SK-N-SH treated with all-trans-retinoic acid at 6 μM for 48 hours (cell line): ENCODE results near the gene BSN.

Experiments
- ATAC-seq: fragments of 200-7000 bp; cut with Tn5 transposase; 3 replicates; pipeline ENCODE4 v1.9.1; 2020; ENCODE audit warnings: mild to moderate bottlenecking, moderate library complexity
- ARNTL ChIP-seq: fragments of 450-650 bp; formaldehyde crosslinking; IDR thresholded peaks from 2 replicates; pipeline ENCODE4 v1.5.0; 2020; ENCODE audit warnings: low read depth, mild to moderate bottlenecking, moderate library complexity, borderline replicate concordance
- BACH2 ChIP-seq: fragments of 250-450 bp; sonication (Bioruptor Pico); IDR thresholded peaks from 2 replicates; pipeline ENCODE4 v1.9.0; 2021; ENCODE audit warnings: mild to moderate bottlenecking, borderline replicate concordance
- CSDC2 ChIP-seq: fragments of 250-450 bp; sonication (Bioruptor Pico); IDR thresholded peaks from 2 replicates; pipeline ENCODE4 v1.5.0; 2020; ENCODE audit warnings: mild to moderate bottlenecking, moderate library complexity
- ESRRG ChIP-seq: fragments of 250-450 bp; sonication (Bioruptor Pico); IDR thresholded peaks from 2 replicates; pipeline ENCODE4 v1.6.1; 2021; ENCODE audit warnings: mild to moderate bottlenecking
- ISL1 ChIP-seq: fragments of 250-450 bp; sonication (Bioruptor Pico); IDR thresholded peaks from 2 replicates; pipeline ENCODE4 v2.1.2; 2022; ENCODE audit warnings: mild to moderate bottlenecking, moderate library complexity
- OSR1 ChIP-seq: fragments of 250-450 bp; sonication (Bioruptor Pico); IDR thresholded peaks from 2 replicates; pipeline ENCODE4 v1.8.0; 2022; ENCODE audit warnings: moderate library complexity, mild to moderate bottlenecking, inconsistent platforms
- RARB ChIP-seq: fragments of 250-450 bp; sonication (Bioruptor Pico); IDR thresholded peaks from 2 replicates; pipeline ENCODE4 v1.8.0; 2021; ENCODE audit warnings: mild to moderate bottlenecking, moderate library complexity
- SNAI2 ChIP-seq: fragments of 250-450 bp; sonication (Bioruptor Pico); IDR thresholded peaks from 2 replicates; pipeline ENCODE4 v1.5.0; 2020; ENCODE audit warnings: mild to moderate bottlenecking, moderate library complexity
- TCF4 ChIP-seq: fragments of 250-450 bp; sonication (Bioruptor Pico); IDR thresholded peaks from 2 replicates; pipeline ENCODE4 v1.8.0; 2021; ENCODE audit warnings: mild to moderate bottlenecking, moderate library complexity, borderline replicate concordance
- TOX ChIP-seq: fragments of 250-450 bp; sonication (Bioruptor Pico); IDR thresholded peaks from 2 replicates; pipeline ENCODE4 v1.8.0; 2021; ENCODE audit warnings: mild to moderate bottlenecking, moderate library complexity, borderline replicate concordance
- ZC3H10 ChIP-seq: fragments of 250-450 bp; sonication (Bioruptor Pico); IDR thresholded peaks from 2 replicates; pipeline ENCODE4 v1.5.1; 2021; ENCODE audit warnings: mild to moderate bottlenecking, moderate library complexity
- ZFP3 ChIP-seq: fragments of 250-450 bp; sonication (Bioruptor Pico); IDR thresholded peaks from 2 replicates; pipeline ENCODE4 v1.5.0; 2020; ENCODE audit warnings: mild to moderate bottlenecking, moderate library complexity
- ZFP30 ChIP-seq: fragments of 450-650 bp; formaldehyde crosslinking; IDR thresholded peaks from 2 replicates; pipeline ENCODE4 v1.5.0; 2022; ENCODE audit warnings: mild to moderate bottlenecking, moderate library complexity
- ZNF565 ChIP-seq: fragments of 450-650 bp; formaldehyde crosslinking; conservative IDR thresholded peaks from 2 replicates; pipeline ENCODE4 v1.5.0; 2020; ENCODE audit warnings: low read depth, mild to moderate bottlenecking, moderate library complexity
- ZNF70 ChIP-seq: fragments of 450-650 bp; formaldehyde crosslinking; IDR thresholded peaks from 2 replicates; pipeline ENCODE4 v1.5.0; 2020; ENCODE audit warnings: mild to moderate bottlenecking, moderate library complexity
- TF ChIP-seq, protein P1 (sequence below): fragments of 250-450 bp; sonication (Bioruptor Pico); IDR thresholded peaks from 2 replicates; pipeline ENCODE4 v1.8.0; 2020; ENCODE audit warnings: mild to moderate bottlenecking, moderate library complexity, borderline replicate concordance
- TF ChIP-seq, protein P2 (sequence below): fragments of 250-450 bp; sonication (Bioruptor Pico); IDR thresholded peaks from 2 replicates; pipeline ENCODE4 v1.8.0; 2021; ENCODE audit warnings: low read depth, mild to moderate bottlenecking, moderate library complexity, borderline replicate concordance
- TF ChIP-seq, protein P3 (sequence below): fragments of 250-450 bp; sonication (Bioruptor Pico); IDR thresholded peaks from 2 replicates; pipeline ENCODE4 v1.5.1; 2020; ENCODE audit warnings: low read depth, mild to moderate bottlenecking, moderate library complexity

BSN gene

DNA sequence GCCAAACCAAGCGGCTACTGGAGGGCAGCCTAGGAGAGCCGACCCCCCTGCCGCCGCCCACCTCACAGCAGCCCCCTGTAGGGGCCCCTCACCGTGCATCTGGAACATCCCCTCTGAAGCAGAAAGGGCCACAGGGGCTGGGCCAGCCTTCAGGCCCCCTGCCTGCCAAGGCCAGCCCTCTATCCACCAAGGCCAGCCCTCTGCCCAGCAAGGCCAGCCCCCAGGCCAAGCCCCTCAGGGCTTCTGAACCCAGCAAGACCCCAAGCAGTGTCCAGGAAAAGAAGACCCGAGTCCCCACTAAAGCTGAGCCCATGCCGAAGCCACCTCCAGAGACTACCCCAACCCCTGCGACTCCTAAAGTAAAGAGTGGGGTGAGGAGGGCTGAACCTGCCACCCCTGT lies 96.4 kb downstream of the BSN start:
- TF ChIP-seq TOX (CRISPR knock-in tag) (no peak), SNAI2 (CRISPR knock-in tag) (no peak), ZC3H10 (CRISPR knock-in tag) (no peak), ZFP30 (no peak), OSR1 (CRISPR knock-in tag) (no peak), ISL1 (no peak)
- TF ChIP-seq, protein P1, sequence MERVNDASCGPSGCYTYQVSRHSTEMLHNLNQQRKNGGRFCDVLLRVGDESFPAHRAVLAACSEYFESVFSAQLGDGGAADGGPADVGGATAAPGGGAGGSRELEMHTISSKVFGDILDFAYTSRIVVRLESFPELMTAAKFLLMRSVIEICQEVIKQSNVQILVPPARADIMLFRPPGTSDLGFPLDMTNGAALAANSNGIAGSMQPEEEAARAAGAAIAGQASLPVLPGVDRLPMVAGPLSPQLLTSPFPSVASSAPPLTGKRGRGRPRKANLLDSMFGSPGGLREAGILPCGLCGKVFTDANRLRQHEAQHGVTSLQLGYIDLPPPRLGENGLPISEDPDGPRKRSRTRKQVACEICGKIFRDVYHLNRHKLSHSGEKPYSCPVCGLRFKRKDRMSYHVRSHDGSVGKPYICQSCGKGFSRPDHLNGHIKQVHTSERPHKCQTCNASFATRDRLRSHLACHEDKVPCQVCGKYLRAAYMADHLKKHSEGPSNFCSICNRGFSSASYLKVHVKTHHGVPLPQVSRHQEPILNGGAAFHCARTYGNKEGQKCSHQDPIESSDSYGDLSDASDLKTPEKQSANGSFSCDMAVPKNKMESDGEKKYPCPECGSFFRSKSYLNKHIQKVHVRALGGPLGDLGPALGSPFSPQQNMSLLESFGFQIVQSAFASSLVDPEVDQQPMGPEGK (CRISPR knock-in tag): no peak
- TF ChIP-seq, protein P2, sequence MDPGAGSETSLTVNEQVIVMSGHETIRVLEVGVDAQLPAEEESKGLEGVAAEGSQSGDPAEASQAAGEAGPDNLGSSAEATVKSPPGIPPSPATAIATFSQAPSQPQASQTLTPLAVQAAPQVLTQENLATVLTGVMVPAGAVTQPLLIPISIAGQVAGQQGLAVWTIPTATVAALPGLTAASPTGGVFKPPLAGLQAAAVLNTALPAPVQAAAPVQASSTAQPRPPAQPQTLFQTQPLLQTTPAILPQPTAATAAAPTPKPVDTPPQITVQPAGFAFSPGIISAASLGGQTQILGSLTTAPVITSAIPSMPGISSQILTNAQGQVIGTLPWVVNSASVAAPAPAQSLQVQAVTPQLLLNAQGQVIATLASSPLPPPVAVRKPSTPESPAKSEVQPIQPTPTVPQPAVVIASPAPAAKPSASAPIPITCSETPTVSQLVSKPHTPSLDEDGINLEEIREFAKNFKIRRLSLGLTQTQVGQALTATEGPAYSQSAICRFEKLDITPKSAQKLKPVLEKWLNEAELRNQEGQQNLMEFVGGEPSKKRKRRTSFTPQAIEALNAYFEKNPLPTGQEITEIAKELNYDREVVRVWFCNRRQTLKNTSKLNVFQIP: no peak
- TF ChIP-seq, protein P3, sequence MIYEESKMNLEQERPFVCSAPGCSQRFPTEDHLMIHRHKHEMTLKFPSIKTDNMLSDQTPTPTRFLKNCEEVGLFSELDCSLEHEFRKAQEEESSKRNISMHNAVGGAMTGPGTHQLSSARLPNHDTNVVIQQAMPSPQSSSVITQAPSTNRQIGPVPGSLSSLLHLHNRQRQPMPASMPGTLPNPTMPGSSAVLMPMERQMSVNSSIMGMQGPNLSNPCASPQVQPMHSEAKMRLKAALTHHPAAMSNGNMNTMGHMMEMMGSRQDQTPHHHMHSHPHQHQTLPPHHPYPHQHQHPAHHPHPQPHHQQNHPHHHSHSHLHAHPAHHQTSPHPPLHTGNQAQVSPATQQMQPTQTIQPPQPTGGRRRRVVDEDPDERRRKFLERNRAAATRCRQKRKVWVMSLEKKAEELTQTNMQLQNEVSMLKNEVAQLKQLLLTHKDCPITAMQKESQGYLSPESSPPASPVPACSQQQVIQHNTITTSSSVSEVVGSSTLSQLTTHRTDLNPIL: no peak
- no peak for ATAC-seq

DNA sequence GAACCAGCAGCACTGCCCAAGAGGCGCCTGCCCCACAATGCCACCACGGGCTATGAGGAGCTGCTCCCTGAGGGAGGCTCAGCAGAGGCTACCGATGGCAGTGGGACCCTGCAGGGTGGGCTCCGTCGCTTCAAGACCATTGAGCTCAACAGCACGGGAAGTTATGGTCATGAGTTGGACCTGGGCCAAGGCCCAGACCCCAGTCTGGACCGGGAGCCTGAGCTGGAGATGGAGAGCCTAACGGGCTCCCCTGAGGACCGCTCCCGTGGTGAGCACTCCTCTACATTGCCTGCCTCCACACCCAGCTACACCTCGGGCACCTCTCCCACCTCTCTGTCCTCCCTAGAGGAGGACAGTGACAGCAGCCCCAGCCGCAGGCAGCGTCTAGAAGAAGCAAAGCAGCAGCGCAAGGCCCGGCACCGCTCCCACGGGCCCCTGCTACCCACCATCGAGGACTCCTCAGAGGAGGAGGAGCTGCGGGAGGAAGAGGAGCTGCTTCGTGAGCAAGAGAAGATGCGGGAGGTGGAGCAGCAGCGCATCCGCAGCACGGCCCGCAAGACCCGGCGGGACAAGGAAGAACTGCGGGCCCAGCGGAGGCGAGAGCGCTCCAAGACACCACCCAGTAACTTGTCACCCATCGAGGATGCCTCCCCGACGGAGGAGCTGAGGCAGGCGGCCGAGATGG lies 98.1 kb downstream of the BSN start:
- ATAC-seq: no peak
- TF ChIP-seq ARNTL (no peak), ZFP30 (no peak), ZNF565 (no peak)
- TF ChIP-seq, protein P3: no peak
- TF ChIP-seq, protein P2: no peak

DNA sequence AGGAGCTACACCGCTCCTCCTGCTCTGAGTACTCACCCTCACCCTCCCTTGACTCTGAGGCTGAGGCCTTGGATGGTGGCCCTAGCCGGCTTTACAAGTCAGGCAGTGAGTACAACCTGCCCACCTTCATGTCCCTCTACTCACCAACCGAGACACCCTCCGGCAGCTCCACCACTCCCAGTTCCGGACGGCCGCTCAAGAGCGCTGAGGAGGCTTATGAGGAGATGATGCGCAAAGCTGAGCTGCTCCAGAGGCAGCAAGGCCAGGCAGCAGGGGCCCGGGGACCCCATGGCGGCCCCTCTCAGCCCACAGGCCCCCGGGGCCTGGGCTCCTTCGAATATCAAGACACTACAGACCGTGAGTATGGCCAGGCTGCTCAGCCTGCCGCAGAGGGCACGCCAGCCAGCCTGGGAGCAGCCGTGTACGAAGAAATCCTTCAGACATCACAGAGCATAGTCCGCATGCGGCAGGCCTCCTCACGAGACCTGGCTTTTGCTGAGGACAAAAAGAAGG lies 98.7 kb downstream of the BSN start:
- TF ChIP-seq SNAI2 (CRISPR knock-in tag) (no peak), ZNF70 (CRISPR knock-in tag) (no peak)
- no peak for ATAC-seq

DNA sequence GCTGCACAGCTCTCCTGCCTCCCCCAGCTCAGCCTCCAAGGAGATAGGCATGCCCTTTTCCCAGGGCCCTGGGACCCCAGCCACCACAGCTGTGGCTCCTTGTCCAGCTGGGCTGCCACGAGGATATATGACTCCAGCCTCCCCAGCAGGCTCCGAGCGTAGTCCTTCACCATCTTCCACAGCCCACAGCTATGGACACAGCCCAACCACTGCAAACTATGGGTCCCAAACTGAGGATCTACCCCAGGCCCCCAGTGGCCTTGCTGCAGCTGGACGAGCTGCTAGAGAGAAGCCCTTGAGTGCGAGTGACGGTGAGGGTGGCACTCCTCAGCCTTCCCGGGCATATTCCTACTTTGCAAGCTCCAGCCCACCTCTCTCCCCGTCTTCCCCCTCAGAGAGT lies 99.3 kb downstream of the BSN start:
- TF ChIP-seq ESRRG (CRISPR knock-in tag): no peak
- no peak for TF ChIP-seq OSR1 (CRISPR knock-in tag)
- TF ChIP-seq RARB (CRISPR knock-in tag): no peak
- no peak for TF ChIP-seq ZFP30
- TF ChIP-seq, protein P3: no peak
- TF ChIP-seq TCF4 (CRISPR knock-in tag): no peak
- TF ChIP-seq ZC3H10 (CRISPR knock-in tag): no peak
- ATAC-seq: no peak

DNA sequence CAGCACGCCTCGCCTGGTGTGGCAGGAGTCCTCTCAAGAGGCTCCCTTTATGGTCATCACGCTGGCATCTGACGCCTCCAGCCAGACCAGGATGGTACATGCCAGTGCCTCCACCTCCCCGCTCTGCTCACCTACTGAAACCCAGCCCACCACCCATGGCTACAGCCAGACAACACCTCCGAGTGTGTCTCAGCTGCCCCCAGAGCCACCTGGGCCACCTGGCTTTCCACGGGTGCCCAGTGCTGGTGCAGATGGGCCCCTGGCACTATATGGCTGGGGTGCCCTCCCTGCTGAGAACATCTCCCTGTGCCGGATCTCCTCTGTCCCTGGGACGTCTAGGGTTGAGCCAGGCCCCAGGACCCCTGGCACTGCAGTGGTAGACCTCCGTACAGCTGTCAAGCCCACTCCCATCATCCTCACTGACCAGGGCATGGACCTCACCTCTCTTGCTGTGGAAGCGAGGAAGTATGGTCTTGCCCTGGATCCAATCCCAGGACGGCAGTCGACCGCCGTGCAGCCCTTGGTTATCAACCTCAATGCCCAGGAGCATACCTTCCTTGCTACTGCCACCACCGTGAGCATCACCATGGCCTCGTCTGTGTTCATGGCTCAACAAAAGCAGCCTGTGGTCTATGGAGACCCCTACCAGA lies 100.0 kb downstream of the BSN start:
- ATAC-seq: no peak

More for the DNA sequence above, 100.0 kb downstream of the BSN start:
- TF ChIP-seq BACH2 (CRISPR knock-in tag): no peak
- TF ChIP-seq, protein P2: no peak
- TF ChIP-seq ISL1: no peak
- TF ChIP-seq, protein P3: no peak
- TF ChIP-seq ZC3H10 (CRISPR knock-in tag): no peak
- no peak for TF ChIP-seq CSDC2
- TF ChIP-seq OSR1 (CRISPR knock-in tag): no peak
- no peak for TF ChIP-seq TOX (CRISPR knock-in tag)
- no peak for TF ChIP-seq RARB (CRISPR knock-in tag)
- no peak for TF ChIP-seq SNAI2 (CRISPR knock-in tag)
- TF ChIP-seq ZFP3: no peak
- TF ChIP-seq ESRRG (CRISPR knock-in tag): no peak
